HEK293T (cell line): ENCODE measurements around the gene CLIC4.

Source experiments
- BHLHE40 ChIP-seq: fragments of 450-650 bp; IDR thresholded peaks from 2 replicates; pipeline ENCODE4 v1.6.1; 2016; ENCODE audit warnings: mild to moderate bottlenecking, moderate library complexity, borderline replicate concordance
- FOXA1 ChIP-seq: fragments of 450-650 bp; IDR thresholded peaks from 2 replicates; pipeline ENCODE4 v1.6.1; 2016; ENCODE audit warnings: mild to moderate bottlenecking
- FOXK2 ChIP-seq: fragments of 450-650 bp; IDR thresholded peaks from 2 replicates; pipeline ENCODE4 v1.6.1; 2016; ENCODE audit warnings: mild to moderate bottlenecking
- FOXM1 ChIP-seq: fragments of 450-650 bp; IDR thresholded peaks from 2 replicates; pipeline ENCODE4 v1.6.1; 2017; ENCODE audit warnings: mild to moderate bottlenecking, borderline replicate concordance
- HDGF ChIP-seq: fragments of 450-650 bp; IDR thresholded peaks from 2 replicates; pipeline ENCODE4 v1.6.1; 2017; ENCODE audit warnings: antibody characterized with exemption, borderline replicate concordance
- NFRKB ChIP-seq: fragments of 450-650 bp; IDR thresholded peaks from 2 replicates; pipeline ENCODE4 v1.6.1; 2016; ENCODE audit warnings: mild to moderate bottlenecking, moderate library complexity
- SUZ12 ChIP-seq: fragments of 450-650 bp; IDR thresholded peaks from 2 replicates; pipeline ENCODE4 v1.6.1; 2016; ENCODE audit warnings: mild to moderate bottlenecking
- TARDBP ChIP-seq: fragments of 450-650 bp; IDR thresholded peaks from 2 replicates; pipeline ENCODE4 v1.6.1; 2016

- TF ChIP-seq BHLHE40 (no peak), FOXK2 (no peak), SUZ12 (no peak), NFRKB (no peak), TARDBP (no peak), FOXA1 (no peak), HDGF (no peak), FOXM1 (no peak)
Observed at GRCh38 chr1:24724345-24725208, 20.7 kb upstream of the CLIC4 start.
